HG02884 (cell line): ENCODE data around the gene PRKN.

Source experiments
- ATAC-seq: cut with Tn5 transposase; IDR thresholded peaks from one replicate; pipeline ENCODE4 v1.9.1; 2021; ENCODE audit warnings: mild to moderate bottlenecking, moderate library complexity; ENCODE audit not compliant: unreplicated experiment

Gene PRKN

DNA sequence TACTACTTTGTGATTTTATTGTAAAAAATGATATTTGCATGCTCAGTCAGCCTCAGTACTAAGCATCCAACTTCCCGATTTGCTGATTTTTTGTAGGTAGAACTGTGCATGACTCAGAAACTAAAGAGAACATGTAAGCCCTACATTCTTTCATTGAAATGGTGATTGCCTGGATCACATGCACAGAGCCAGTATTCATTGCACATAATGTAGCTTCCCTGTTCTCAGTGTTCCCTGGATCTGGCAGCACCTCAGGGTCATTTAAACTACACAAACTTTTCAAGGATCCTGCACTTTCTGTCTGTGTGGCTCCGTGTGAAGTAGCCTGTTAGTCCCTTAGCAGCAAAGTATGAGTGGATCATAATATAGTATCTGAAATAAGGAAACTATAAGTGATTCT lies 1030.8 kb downstream of the PRKN start:
- ATAC-seq = no peak

DNA sequence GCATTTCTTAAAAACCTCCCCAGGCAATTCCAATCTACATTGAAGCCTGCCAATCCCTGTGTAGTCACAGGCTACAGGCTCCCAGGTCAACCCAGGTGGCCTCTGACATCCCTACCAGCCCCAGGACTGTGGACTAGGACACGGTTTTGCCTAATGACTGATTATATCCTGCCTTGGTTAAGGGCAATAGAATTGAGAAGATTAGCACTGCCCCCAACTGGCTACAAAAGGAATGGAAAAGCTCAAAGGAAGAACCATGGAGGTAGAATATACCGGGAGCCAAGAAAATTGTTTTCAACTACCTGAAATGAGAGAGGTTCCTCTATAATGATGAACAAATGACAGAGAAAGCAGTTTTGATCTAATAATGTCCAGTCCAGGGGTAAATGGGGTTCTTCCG lies 1032.6 kb downstream of the PRKN start:
- ATAC-seq = no peak

DNA sequence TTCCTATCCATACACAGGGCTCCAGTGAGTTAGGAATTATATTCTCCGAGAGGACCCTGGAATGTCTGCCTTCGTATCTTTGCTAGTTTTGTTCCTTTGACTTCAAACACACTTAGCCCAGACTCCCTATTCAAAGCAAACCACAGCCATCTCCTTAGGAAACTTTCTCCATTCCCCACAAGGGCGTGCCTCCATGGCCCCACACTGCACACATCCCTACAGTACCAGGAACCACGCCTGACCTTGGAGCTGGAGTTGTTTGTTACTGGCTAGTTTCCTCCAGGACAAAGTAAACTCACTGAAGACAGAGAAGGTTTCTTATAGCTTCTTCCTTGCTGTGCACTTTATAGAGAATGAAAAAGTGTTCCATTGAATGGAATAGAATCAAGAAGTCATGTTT lies 1040.9 kb downstream of the PRKN start:
- no peak for ATAC-seq

DNA sequence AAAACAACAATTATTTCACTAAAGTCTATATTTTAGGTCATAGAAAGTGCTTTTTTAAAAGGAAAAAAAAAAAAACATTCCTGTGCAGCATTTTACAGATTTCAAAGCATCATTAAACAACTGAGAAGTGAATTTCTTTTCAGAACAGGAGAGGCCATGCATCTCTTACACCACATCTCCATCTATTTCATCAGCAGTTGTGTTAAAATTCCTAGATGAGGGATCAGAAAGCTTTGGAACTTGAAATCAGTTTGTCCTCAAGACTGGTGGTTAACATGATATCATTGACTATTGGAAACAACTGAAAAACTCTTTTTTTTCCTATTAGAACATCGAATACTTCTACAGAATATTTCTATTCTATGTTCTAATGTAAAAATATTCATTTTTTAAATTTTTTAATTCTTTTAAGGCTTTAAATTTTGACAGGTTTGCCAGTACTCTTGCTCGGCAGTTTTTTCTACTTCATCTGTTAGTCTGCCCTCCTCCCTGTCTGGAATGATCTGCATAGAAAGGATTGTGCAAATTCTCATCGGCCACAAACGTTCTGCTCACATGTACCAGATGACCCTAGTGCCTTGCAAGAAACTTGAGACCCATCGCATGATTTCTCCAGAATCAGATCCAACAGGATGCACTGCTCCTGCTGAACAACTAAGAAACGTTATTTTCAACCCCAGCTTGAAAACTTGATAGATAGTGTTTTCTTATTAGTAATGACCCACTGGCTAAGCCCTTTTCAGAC lies 1042.7 kb downstream of the PRKN start:
- no peak for ATAC-seq

DNA sequence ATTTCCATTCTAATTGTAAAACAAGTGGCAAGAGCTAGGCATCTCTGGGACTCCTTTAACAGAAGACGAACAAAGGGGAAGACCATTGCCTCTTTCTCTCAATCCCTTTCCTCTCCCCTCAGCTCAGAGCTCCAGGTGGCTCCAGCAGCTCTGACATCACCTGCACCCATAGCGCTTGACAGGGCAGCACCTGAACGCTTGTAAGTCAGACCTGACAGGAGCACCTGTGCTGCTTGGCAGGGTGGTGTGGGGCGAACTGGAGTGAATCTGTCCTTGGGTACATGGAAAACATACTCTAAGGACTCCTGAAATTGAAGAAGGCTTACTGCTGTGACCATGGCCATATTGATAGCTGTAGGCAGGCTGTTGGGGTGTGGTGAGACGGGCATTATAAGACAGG lies 1044.2 kb downstream of the PRKN start:
- ATAC-seq = no peak

DNA sequence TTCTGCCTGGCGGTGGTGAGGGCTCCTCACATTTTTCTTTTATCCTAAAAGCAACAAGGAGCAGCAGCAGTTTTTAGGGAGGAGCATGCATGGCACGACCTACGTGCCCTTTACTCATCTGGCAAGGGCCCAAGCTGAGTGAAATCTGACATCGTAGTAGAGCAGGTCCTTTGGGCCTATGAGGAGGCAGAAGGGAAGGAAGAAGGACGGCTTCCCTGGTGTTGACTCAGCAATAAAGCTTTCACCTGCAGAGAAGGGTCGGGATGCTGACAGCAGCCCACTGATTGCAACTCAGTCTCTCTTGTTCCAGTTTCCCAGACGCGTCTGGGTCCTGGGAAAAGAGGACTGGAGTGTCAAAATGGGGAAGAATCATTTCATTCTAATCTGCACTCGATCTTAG lies 1044.6 kb downstream of the PRKN start:
- ATAC-seq = no peak

DNA sequence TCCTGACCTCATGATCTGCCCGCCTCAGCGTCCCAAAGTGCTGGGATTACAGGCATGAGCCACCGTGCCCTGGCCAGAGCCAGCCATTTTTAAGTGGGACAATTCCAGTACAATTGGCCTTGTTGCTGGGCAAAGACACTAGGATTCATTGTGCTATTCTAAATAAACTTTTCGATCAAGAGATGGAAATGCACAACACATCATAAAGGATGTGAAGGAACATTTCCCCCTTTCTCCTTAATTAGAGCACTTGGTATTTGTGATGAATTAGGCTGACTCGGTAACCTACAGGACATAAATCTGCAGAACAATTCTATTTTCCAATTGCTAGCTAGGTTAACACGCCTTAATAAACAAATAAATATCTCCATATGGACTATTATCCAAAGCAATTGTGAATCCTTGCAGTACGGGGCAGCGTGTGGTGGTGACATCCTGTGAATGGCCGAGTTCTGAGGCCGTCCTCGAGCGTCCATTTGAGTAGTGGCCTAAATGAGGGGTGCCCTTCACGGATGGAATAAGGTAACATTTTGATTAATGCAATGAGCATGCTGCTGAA lies 1047.5 kb downstream of the PRKN start:
- no peak for ATAC-seq

DNA sequence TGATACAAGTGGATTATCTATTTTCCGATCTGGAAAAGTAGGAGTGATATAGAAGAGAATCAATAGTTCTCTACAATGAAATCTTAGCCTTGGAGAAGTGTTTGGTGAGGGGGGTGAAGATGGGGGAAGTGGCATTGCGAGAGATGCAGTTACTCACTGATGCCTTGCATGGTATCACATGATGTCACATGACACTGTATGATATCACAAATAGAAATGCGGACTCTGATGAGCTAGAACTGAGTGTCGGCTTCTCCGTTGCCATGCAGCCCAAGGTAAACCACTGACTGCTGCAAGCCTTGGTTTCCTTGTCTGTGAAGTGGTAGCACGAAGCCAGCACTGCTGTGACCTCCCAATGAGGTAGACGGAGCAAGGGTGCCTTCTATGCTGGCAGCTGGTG lies 1050.4 kb downstream of the PRKN start:
- no peak for ATAC-seq

DNA sequence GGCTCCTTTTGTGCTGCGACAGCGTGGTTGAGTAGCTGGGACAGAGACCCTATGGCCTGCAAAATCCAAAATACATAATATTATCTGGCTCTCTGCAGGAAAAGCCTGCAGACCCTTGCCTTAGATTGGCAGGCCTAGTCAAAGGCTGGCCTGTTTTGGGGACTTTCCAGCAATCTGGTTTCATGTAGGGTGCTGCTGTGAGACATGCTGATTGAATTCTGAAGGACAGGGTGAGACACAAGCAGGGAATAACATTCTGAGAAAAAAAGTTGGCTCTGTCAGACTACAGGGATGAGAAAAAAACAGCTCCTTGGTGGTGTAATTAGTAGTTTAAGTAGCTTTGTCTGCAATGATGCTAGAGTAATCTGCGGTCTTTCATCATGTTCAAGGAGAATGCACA lies 1051.0 kb downstream of the PRKN start:
- no peak for ATAC-seq

DNA sequence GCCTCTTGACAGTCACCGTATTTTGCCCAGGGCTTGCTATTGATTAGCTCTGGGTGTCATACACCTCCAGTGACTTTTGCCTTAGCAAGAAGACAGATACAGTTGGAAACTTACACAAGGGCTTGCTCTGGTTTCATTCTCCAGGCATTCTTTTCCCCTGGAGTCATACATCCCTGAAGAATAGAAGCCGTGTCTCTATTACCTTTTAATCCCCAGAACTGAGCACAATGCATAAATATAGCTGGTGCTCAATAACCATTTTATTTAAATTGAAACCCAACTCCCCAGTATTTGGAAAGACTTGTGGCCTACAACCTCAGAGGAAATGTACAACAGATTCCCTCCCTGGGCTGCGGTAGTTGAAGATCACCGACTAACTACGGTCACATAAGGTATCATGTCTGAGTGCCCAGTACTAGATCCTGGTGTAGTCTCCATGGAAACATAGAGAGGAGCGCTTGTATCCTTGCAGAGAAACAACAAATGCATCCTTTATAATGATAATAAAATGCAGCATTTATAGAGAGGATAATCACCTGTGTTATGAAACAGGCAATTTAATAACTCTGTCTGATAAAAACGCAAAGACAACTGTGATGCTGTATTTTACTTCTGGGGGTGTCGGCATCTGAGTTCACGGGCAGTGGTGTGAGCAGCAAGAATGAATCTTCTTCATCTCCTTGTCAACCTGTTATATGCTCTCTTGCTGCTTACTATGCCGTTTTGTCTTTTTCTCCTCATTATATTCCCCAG lies 1052.5 kb downstream of the PRKN start:
- ATAC-seq = no peak

DNA sequence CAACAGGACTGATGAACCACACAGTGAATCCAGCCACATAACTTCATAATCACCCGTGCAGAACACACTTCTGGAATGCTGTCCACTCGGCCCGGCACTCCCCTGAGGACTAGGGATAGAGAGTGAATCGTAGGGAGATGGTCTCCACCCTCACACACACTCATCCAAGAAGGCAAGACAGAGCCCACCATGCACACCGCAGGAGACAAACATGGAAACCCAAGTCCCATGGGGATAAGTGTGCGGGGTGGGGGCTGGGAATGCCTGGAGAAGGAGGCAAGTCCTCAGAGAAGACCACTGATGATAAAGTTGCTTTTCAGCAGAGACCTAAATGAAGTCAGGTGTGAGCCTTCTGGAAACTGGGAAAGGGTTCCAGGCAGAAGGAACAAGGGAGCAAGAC lies 1054.5 kb downstream of the PRKN start:
- ATAC-seq = no peak

DNA sequence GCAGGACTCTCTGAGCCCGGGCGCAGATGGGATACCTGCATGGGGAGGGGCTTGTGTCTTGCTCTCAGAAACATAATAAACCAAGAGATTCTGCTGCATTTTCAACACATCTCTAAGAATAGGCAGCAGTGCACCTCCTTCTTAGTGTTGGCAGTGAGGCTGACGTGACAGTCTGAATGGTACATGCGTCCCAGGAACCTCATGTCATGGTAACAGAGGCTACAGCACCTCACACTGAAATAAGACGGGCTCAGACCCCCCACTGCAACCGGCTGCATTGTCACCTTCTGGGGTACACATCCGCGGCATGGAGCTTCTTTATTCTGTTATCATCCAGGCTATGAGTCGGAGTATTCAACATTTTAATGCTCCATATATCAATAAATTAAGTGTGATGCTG lies 1056.4 kb downstream of the PRKN start:
- ATAC-seq = no peak

DNA sequence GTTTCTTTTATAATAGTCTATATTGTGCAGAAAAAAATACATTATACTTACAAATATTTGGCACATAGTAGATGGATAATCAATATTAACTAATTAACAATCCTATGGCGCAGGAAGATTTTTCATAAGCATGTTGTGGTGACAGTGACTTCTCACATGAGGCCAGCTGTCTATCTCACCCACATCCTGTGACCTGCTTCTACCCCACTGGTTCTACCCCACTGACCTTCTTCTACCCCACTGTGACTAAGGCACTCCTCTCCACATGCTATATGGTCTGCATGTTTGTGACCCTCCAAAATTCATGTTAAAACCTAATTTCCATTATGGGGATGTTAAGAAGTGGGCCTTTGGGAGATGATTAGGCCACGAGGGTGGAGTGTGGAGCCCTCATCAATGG lies 1058.9 kb downstream of the PRKN start:
- no peak for ATAC-seq

DNA sequence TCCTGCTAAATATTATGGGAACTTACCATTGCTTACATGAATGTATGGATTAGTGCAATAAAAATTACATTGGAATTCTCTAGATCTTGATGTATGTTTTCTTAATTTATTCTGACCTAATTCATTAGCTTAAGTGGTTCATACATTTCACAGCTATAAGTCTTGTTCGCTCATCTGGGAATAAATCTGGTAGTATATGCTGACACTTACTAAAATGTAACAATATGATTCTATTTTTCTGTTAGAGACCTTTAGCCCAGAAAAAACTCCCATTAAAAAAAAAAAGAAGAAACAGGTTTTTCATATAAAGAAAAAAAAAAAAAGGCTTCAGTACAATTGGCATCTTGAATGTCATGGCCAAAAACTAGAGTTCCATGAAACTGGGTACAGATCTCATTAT lies 1059.6 kb downstream of the PRKN start:
- no peak for ATAC-seq

DNA sequence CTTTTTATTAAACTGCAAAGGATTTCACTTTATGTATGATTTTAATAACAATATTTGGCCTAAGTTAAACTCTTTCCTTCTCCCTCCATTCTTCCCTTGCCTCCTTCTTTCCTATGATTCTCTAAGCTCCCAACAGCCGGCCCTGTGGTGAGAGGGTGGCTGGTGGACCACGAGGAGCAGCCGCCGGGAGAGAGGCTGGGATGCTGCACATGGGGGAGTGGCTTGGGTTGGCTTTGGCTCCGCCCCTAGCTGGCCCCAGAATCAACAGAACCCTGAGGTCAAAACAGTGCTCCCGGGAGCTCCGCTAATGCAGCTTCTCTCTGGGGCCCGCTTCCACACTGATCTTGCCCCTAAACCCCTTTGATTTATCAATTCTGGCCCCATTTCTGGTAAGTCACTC lies 1063.9 kb downstream of the PRKN start:
- ATAC-seq = no peak

DNA sequence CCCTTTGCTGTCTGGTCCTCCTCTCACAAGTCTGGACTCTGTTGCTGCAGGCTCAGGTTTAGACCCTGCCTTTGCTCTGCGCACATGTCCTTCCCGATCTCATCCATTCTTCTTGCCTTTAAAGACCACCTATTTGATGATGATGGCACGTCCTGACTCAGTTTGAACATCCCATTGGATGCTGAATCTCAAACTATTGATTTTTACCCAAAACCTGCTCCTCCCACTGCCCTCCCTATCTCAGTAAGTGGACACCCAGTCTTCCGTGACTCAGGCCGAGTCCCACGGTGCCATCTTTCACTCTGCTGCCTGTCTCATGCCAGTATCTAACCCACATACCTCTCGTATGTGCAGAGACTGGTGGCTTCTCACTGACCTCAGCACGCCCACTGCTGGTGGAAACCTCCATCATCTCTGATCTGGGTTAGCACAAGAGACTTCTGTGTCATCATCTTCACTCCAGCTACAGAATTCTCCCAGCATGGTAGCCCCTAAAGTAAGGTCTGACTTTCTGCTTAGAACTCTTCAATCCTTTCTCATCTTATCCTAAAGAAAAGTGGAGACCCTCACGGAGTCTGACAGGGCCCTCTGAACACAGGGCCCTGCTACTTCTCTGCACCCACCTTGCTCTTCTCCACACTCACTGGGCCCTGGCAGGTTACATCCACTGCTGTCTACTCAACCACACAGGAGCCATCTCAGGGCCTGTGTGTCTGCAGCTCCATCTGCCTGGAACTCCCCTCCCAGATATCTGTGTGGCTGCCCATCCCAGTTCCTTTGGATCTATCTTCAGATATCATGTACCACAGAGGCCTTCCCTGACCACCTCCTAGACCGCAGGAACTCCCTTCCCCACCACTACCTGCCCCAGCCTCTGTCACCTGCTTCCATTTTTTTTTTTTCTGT lies 1066.6 kb downstream of the PRKN start:
- ATAC-seq = no peak

DNA sequence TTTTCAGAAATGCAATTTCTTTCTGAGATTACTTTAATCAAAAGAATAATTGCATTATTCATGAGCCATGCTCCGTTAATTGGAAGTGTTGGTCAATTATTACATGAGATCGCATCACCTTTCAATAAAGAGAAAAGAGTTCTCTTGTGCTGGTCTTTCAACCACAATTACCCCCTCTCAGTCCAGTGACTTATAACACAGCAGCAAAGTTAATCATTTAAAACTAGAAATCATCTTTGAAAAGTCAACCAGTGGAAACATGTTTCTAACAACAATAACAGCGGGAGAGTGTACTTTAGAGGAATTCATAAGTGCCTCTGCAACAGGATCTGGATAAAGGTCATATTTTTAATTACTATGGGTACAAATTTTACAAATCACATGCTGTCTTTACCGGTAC lies 1069.4 kb downstream of the PRKN start:
- ATAC-seq = no peak

DNA sequence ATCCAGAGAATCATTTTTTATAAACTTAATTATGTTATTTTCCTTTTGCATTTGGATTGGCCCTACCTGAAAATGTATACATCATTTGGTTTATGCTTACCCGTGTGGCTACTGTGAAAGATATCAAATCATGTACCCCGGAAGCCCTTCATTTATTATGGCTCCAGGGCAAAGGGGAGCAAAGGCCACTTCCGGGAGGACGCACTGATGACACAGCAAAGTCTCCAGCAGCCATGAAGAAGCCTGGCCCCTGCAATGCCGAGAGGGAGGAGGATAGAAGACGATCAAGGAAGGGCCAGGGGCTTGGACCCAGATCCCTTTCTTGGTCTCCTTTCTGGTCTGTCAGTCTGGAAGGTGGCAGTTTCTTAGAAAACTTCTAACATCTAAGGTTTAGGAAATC lies 1073.4 kb downstream of the PRKN start:
- no peak for ATAC-seq

DNA sequence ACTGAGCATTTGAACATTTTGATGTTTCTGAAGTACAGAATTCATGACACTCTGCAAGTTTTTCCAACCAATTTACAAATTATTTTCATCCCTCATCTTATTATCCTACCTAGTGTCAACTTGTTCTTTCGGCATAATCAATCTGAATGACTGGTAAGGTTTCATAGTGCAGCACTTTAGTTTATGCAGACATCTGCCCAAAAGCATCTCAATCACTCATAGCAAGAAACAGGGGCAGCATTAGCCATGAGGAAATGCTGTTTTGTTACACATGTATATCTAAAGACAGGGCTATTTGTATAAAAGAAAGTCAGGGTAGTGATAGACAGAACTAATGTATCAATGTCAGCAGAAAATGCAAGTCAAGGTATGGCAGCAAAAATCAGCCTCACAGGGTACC lies 1075.6 kb downstream of the PRKN start:
- no peak for ATAC-seq

DNA sequence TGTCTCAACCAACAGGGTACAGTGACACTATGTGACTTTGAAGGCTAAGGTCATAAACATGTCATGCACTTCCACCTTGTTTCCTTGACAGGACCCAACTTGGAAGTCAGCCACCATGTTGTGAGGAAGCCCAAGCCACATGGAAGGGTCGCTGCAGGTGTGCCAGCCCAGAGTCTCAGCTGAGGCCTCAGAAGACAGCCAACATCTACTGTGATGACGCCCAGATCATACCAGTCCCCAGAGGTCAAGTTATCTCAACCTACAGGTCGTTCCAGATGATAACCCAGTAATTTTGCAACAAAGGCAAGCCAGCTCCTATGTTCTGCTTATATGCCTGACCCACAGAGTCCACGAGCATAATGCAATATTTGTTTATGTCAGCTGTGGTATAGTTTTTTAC lies 1077.7 kb downstream of the PRKN start:
- no peak for ATAC-seq

DNA sequence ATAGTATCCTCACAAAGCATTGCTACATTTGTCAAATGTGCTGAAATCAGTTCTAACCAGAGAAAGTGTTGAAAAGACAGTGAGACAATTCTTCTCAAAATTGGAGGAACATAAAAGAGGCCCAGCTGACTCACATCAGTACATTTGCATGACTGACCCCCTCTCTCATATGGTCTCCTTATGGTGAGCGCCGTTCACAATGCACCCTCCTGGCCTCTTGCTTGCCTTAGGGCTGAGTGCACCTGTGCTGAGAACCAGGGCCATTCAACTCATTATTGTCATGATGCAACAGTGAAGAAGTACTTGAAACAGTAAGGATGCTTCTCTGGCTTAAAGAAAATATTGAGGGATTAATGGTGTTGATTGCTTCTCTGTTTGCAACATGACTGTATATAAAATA lies 1078.5 kb downstream of the PRKN start:
- ATAC-seq = no peak
